Neural cell (in vitro differentiated cells): ENCODE results near the gene ZBTB46. TPM values are rescaled to one million over a fixed set of nuclear protein-coding genes. Genes with fewer than 3 reads are reported as not detected.

Experiments
- H2AFZ ChIP-seq: fragments of 200-600, 300-800 bp; sonication (generic), shearing (Covaris generic); 2 replicates; pipeline ENCODE4 v1.6.0; 2014; ENCODE audit warnings: low read depth, mild to moderate bottlenecking, antibody characterized with exemption, low read length, moderate library complexity
- H3F3A ChIP-seq: fragments of 200-600 bp; shearing (Covaris generic); 2 replicates; pipeline ENCODE4 v1.6.1; 2016; ENCODE audit warnings: mild to moderate bottlenecking, moderate library complexity, mixed read lengths, antibody characterized with exemption, low read length; ENCODE audit not compliant: insufficient read depth, poor library complexity, severe bottlenecking
- H3K27ac ChIP-seq: fragments of 200-600, 300-800 bp; sonication (generic), shearing (Covaris generic); 2 replicates; pipeline ENCODE4 v1.5.1; 2014; ENCODE audit warnings: mild to moderate bottlenecking, low read length, moderate library complexity
- H3K27me3 ChIP-seq: fragments of 300-800, 200-600 bp; sonication (generic), shearing (Covaris generic); 2 replicates; pipeline ENCODE4 v1.6.0; 2014; ENCODE audit warnings: mild to moderate bottlenecking, low read depth, low read length, moderate library complexity; ENCODE audit not compliant: insufficient read depth
- H3K36me3 ChIP-seq: fragments of 300-800, 200-600 bp; sonication (generic), shearing (Covaris generic); 2 replicates; pipeline ENCODE4 v1.5.1; 2014; ENCODE audit warnings: mild to moderate bottlenecking, antibody characterized with exemption, low read length, moderate library complexity; ENCODE audit not compliant: insufficient read depth
- H3K4me2 ChIP-seq: fragments of 300-800, 200-600 bp; sonication (generic), shearing (Covaris generic); 2 replicates; pipeline ENCODE4 v1.6.0; 2014; ENCODE audit warnings: mild to moderate bottlenecking, low read length
- H3K4me3 ChIP-seq: fragments of 300-800, 200-600 bp; sonication (generic), shearing (Covaris generic); 2 replicates; pipeline ENCODE4 v1.5.1; 2014; ENCODE audit warnings: mild to moderate bottlenecking, low read length, moderate library complexity
- H3K79me2 ChIP-seq: fragments of 200-600 bp; shearing (Covaris generic); replicated peaks from 2 replicates; pipeline ENCODE4 v1.6.0; 2014; ENCODE audit warnings: mild to moderate bottlenecking, low read length, moderate library complexity; ENCODE audit not compliant: insufficient read depth
- H3K9ac ChIP-seq: fragments of 300-800, 200-600 bp; sonication (generic), shearing (Covaris generic); 2 replicates; pipeline ENCODE4 v1.6.1; 2016; ENCODE audit warnings: mild to moderate bottlenecking, low read length, mixed read lengths
- H3K9me2 ChIP-seq: fragments of 200-600 bp; shearing (Covaris generic); 2 replicates; pipeline ENCODE4 v1.6.1; 2016; ENCODE audit warnings: mild to moderate bottlenecking, low read length, mixed read lengths; ENCODE audit not compliant: insufficient read depth
- H3K9me3 ChIP-seq: fragments of 200-600, 300-800 bp; sonication (generic), shearing (Covaris generic); 2 replicates; pipeline ENCODE4 v1.6.1; 2016; ENCODE audit warnings: mild to moderate bottlenecking, mixed run types, low read length, moderate library complexity, mixed read lengths
- H4K20me1 ChIP-seq: fragments of 200-600 bp; shearing (Covaris generic); 2 replicates; pipeline ENCODE4 v1.6.1; 2016; ENCODE audit warnings: mild to moderate bottlenecking, mixed run types; ENCODE audit not compliant: insufficient read depth
- EP300 ChIP-seq: fragments of 450-650 bp; conservative IDR thresholded peaks from 2 replicates; pipeline ENCODE4 v1.6.1; 2014; ENCODE audit warnings: antibody characterized with exemption, mild to moderate bottlenecking, moderate library complexity; ENCODE audit not compliant: poor library complexity, severe bottlenecking
- EZH2 ChIP-seq: fragments of 200-600, 300-800 bp; shearing (Covaris generic), sonication (generic); IDR thresholded peaks from 2 replicates; pipeline ENCODE4 v1.6.1; 2014; ENCODE audit warnings: antibody characterized with exemption, low read length, borderline replicate concordance, mild to moderate bottlenecking; ENCODE audit not compliant: insufficient read depth, poor library complexity, severe bottlenecking
- MXI1 ChIP-seq: fragments of 450-650 bp; conservative IDR thresholded peaks from 2 replicates; pipeline ENCODE4 v1.6.1; 2014; ENCODE audit warnings: antibody characterized with exemption, mild to moderate bottlenecking; ENCODE audit not compliant: poor library complexity, severe bottlenecking
- POLR2AphosphoS5 ChIP-seq: IDR thresholded peaks from 2 replicates; pipeline ENCODE4 v1.6.1; 2012
- RAD21 ChIP-seq: fragments of 450-650 bp; conservative IDR thresholded peaks from 2 replicates; pipeline ENCODE4 v1.6.1; 2014; ENCODE audit warnings: antibody characterized with exemption, mild to moderate bottlenecking, moderate library complexity
- SMC3 ChIP-seq: fragments of 450-650 bp; conservative IDR thresholded peaks from 2 replicates; pipeline ENCODE4 v1.6.1; 2014; ENCODE audit warnings: antibody characterized with exemption, mild to moderate bottlenecking, moderate library complexity; ENCODE audit not compliant: poor library complexity
- TAF1 ChIP-seq: IDR thresholded peaks from 2 replicates; pipeline ENCODE4 v1.6.1; 2012; ENCODE audit warnings: low read depth
- polyA plus RNA-seq: library from polyadenylated mRNA; depleted of rRNA; stranded (reverse); fragments of >200 nt; gene quantifications from 2 replicates; pipeline ENCODE4 v1.2.3, GENCODE V29; 2014
- TF ChIP-seq, protein P1 (sequence below): fragments of 450-650 bp; IDR thresholded peaks from 2 replicates; pipeline ENCODE4 v1.5.1; 2014; ENCODE audit warnings: antibody characterized with exemption, mild to moderate bottlenecking, moderate library complexity; ENCODE audit not compliant: poor library complexity, severe bottlenecking
- TF ChIP-seq, protein P2 (sequence below): IDR thresholded peaks from 2 replicates; pipeline ENCODE4 v1.6.1; 2012; ENCODE audit warnings: borderline replicate concordance

The ZBTB46 gene
- polyA plus RNA-seq, 1 donor from 2014 or later, result 15.0 TPM

DNA sequence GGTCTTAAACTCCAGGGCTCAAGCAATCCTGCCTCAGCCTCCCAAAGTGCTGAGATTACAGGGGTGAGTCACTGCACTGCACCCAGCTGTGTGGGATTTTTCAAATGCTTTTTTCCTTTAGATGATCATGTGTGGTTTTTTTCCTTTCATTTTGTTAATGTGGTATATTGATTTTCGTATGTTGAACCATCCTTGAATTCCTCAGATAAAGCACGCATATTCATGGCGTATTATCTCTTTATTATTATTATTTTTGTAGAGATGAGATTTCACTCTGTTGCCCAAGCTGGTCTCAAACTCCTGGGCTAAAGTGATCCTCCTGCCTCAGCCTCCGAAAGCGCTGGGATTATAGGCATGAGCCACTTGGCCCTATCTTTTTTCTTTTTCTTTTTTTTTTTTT is 116.2 kb downstream of the ZBTB46 start (continued):
- TF ChIP-seq, protein P1, sequence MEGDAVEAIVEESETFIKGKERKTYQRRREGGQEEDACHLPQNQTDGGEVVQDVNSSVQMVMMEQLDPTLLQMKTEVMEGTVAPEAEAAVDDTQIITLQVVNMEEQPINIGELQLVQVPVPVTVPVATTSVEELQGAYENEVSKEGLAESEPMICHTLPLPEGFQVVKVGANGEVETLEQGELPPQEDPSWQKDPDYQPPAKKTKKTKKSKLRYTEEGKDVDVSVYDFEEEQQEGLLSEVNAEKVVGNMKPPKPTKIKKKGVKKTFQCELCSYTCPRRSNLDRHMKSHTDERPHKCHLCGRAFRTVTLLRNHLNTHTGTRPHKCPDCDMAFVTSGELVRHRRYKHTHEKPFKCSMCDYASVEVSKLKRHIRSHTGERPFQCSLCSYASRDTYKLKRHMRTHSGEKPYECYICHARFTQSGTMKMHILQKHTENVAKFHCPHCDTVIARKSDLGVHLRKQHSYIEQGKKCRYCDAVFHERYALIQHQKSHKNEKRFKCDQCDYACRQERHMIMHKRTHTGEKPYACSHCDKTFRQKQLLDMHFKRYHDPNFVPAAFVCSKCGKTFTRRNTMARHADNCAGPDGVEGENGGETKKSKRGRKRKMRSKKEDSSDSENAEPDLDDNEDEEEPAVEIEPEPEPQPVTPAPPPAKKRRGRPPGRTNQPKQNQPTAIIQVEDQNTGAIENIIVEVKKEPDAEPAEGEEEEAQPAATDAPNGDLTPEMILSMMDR, result no peak
- TF ChIP-seq SMC3, result no peak

DNA sequence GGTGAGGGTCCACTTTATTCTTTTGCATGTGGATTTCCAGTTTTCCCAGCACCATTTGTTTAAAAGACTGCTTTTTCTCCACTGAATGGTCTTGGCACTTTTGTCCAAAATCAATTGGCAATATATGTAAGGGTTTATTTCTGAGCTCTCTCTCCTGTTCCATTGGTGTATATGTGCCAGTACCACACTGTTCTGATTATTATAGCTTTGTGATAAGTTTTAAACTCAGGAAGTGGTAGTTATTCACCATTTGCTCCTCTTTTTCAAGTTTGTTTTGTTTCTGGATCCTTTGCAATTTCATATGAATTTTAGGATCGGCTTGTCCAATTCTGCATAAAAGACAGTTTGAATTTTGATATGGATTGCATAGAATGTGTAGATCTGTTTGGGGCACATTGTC is 118.9 kb downstream of the ZBTB46 start:
- TF ChIP-seq TAF1 (no peak), EP300 (no peak), EZH2 (no peak)
- TF ChIP-seq, protein P2, sequence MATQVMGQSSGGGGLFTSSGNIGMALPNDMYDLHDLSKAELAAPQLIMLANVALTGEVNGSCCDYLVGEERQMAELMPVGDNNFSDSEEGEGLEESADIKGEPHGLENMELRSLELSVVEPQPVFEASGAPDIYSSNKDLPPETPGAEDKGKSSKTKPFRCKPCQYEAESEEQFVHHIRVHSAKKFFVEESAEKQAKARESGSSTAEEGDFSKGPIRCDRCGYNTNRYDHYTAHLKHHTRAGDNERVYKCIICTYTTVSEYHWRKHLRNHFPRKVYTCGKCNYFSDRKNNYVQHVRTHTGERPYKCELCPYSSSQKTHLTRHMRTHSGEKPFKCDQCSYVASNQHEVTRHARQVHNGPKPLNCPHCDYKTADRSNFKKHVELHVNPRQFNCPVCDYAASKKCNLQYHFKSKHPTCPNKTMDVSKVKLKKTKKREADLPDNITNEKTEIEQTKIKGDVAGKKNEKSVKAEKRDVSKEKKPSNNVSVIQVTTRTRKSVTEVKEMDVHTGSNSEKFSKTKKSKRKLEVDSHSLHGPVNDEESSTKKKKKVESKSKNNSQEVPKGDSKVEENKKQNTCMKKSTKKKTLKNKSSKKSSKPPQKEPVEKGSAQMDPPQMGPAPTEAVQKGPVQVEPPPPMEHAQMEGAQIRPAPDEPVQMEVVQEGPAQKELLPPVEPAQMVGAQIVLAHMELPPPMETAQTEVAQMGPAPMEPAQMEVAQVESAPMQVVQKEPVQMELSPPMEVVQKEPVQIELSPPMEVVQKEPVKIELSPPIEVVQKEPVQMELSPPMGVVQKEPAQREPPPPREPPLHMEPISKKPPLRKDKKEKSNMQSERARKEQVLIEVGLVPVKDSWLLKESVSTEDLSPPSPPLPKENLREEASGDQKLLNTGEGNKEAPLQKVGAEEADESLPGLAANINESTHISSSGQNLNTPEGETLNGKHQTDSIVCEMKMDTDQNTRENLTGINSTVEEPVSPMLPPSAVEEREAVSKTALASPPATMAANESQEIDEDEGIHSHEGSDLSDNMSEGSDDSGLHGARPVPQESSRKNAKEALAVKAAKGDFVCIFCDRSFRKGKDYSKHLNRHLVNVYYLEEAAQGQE, result no peak
- TF ChIP-seq, protein P1, result no peak
- Histone ChIP-seq H3K27ac (no peak overlapping the region), H3K9me2 (no peaks in the 10 kb centered on the region), H3F3A (no peaks in the 10 kb centered on the region), H2AFZ (no peak overlapping the region), H3K27me3 (no peaks in the 10 kb centered on the region), H3K9ac (no peak overlapping the region), H3K9me3 (no peaks in the 10 kb centered on the region), H3K4me3 (no peak overlapping the region), H3K4me2 (no peak overlapping the region), H3K79me2 (peaks cover 42% of the 10 kb centered on the region), H3K36me3 (peaks cover 6% of the 10 kb centered on the region), H4K20me1 (no peaks in the 10 kb centered on the region)

DNA sequence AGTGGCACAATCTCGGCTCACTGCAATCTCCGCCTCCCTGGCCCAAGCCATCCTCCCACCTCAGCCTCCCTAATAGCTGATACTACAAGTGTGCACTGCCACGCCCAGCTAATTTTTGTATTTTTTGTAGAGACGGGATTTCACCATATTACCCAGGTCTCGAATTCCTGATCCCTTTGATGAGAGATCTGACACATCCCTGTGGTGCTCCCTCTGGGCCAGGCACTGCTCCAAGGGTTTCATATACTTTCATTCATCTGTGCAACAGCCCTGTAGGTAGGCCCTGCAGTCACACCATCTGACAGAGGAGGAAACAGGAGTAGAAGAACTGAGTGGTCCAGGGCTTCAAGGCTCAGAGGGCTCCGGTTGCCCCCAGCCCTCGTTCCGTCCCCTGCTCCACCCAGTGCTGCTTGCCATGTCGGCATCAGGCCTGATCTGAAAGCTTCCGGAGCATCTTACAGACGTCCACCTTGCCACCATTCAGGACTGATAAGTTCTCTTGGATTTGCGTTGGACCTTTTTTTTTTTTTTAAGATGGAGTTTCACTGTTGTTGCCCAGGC is 119.9 kb downstream of the ZBTB46 start:
- Histone ChIP-seq H3K4me2 (no peak overlapping the region), H3K9ac (no peak overlapping the region), H3K9me3 (no peaks in the 10 kb centered on the region), H3K9me2 (no peaks in the 10 kb centered on the region), H3K4me3 (no peak overlapping the region), H3K79me2 (peaks cover 45% of the 10 kb centered on the region), H3K27me3 (no peaks in the 10 kb centered on the region), H4K20me1 (no peaks in the 10 kb centered on the region), H3F3A (no peaks in the 10 kb centered on the region), H3K27ac (no peak overlapping the region), H2AFZ (no peak overlapping the region), H3K36me3 (peaks cover 6% of the 10 kb centered on the region)
- TF ChIP-seq MXI1 (no peak), RAD21 (no peak), EZH2 (no peak), EP300 (no peak), TAF1 (no peak), SMC3 (no peak), POLR2AphosphoS5 (no peak)
- TF ChIP-seq, protein P1, result no peak
- TF ChIP-seq, protein P2, result no peak
